GM19467 (cell line): ENCODE data around the gene PCYOX1L.

Experiments used
- ATAC-seq: cut with Tn5 transposase; IDR thresholded peaks from one replicate; pipeline ENCODE4 v1.9.1; 2021; ENCODE audit warnings: mild to moderate bottlenecking, moderate library complexity; ENCODE audit not compliant: unreplicated experiment

The PCYOX1L gene

DNA sequence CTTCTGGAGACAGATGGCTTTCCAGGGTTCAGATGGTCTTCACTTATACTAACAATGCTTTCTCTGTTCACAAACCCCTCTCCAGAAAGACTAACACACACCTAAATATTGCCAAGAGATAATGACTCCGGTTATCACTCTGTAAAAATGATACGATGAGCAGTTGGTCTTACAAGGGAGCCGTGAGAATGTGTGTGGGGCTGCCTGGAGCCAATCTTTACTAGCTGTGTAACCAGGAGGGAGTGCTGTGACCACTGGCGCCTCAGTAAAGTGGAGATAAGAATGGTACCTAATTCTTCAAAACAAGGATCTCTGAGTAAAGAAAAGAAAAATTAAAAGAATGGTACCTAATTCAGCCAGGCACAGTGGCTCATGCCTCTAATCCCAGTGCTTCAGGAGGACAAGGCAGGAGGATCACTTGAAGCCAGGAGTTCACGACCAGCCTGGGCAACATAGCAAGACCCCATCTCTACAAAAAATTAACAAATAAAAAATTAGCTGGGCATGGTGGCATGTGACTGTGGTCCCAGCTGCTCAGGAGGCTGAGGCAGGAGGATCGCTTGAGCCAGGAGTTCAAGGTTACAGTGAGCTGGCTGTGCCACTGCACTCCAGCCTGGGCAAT is 61.2 kb downstream of the PCYOX1L start:
- no peak for ATAC-seq
